K562 (cell line): ENCODE measurements around the gene C1QA. TPM values are rescaled to one million over a fixed set of nuclear protein-coding genes. Genes with fewer than 3 reads are reported as not detected.
A peak's percentile ranks its signal among the peaks of the same experiment; 100 is the strongest.

Source experiments
- ATAC-seq: fragments of 200-7000 bp; cut with Tn5 transposase; 3 replicates; pipeline ENCODE4 v1.9.1; 2020; ENCODE audit warnings: moderate library complexity
- BruUV-seq: library from RNA; stranded (reverse); fragments of 400-500 nt; replicated peaks from 2 replicates; lab custom pipeline; 2021; lab: Mats Ljungman, UMichigan
- CTCF ChIA-PET: fragments of 300-600 bp; formaldehyde crosslinking; extraction: SDS; loops from one replicate; lab custom pipeline; 2021; ENCODE audit warnings: low intra/inter-chr PET ratio; lab: Yijun Ruan, JAX
- POLR2A ChIA-PET: fragments of 300-600, 350-650 bp; sonication (Branson Sonifier 250); formaldehyde crosslinking; extraction: SDS; loops from one replicate; lab custom pipeline; 2021; ENCODE audit warnings: antibody characterized with exemption, inconsistent platforms; lab: Yijun Ruan, JAX
- DNase-seq, 4 experiments: peaks; one replicate each; pipeline versions ENCODE4 v3.0.0 to v3.0.0-alpha.2; 2011 to 2018; ENCODE audit warnings: low spot score in 3 of 4, mixed read lengths in 3 of 4; ENCODE audit errors: extremely low read depth in 1 of 4
- FAIRE-seq: peaks from 2 replicates; lab custom pipeline; 2011; peaks lifted over from hg19 to GRCh38; lab: Jason Lieb, UNC
- H2AFZ ChIP-seq: 2 replicates; pipeline ENCODE4 v1.6.0; 2011; ENCODE audit warnings: low read depth, low read length, control low read depth, inconsistent platforms
- H3K27ac ChIP-seq: fragments of 200-600 bp; 3 replicates; pipeline ENCODE4 v1.8.0; 2011; ENCODE audit warnings: low read depth, mild to moderate bottlenecking, control low read depth, inconsistent platforms, low read length, moderate library complexity, mixed read lengths; ENCODE audit errors: extremely low read depth
- H3K27me3 ChIP-seq, 2 experiments: fragments of 300-600 bp in 1 of 2; 2 replicates in 1 of 2; 3 replicates in 1 of 2; pipeline versions ENCODE4 v1.6.0 to v1.8.0; 2011; ENCODE audit warnings: inconsistent platforms in 2 of 2, low read length in 2 of 2, mild to moderate bottlenecking in 1 of 2, mixed read lengths in 1 of 2, moderate library complexity in 1 of 2; ENCODE audit not compliant: control insufficient read depth in 2 of 2, insufficient read depth in 2 of 2
- H3K36me3 ChIP-seq: fragments of 300-600 bp; 3 replicates; pipeline ENCODE4 v1.8.0; 2011; ENCODE audit warnings: mild to moderate bottlenecking, low read length, inconsistent platforms; ENCODE audit not compliant: control insufficient read depth, insufficient read depth
- H3K4me1 ChIP-seq, 2 experiments: fragments of 200-600 bp in 1 of 2; replicated peaks in 1 of 2; 2 replicates in 1 of 2; 3 replicates in 1 of 2; pipeline versions ENCODE4 v1.5.1 to v1.8.0; 2011; ENCODE audit warnings: inconsistent platforms in 2 of 2, low read length in 2 of 2, mild to moderate bottlenecking in 1 of 2, mixed read lengths in 1 of 2, moderate library complexity in 1 of 2; ENCODE audit not compliant: control insufficient read depth in 2 of 2, insufficient read depth in 2 of 2
- H3K4me2 ChIP-seq: 2 replicates; pipeline ENCODE4 v1.6.1; 2011; ENCODE audit warnings: low read length, control low read depth, inconsistent platforms, mixed read lengths; ENCODE audit not compliant: insufficient read depth
- H3K4me3 ChIP-seq: fragments of 200-600 bp; sonication (generic), shearing (Covaris generic); 2 replicates; pipeline ENCODE4 v1.5.1; 2016; ENCODE audit warnings: control low read depth, inconsistent platforms
- H3K79me2 ChIP-seq: fragments of 200-600 bp; 3 replicates; pipeline ENCODE4 v1.8.0; 2011; ENCODE audit warnings: low read length, inconsistent platforms; ENCODE audit not compliant: control insufficient read depth, insufficient read depth
- H3K9ac ChIP-seq, 2 experiments: 2 replicates each; pipeline versions ENCODE4 v1.6.0 to v1.6.1; 2011; ENCODE audit warnings: low read depth in 2 of 2, low read length in 2 of 2, control low read depth in 1 of 2, inconsistent platforms in 1 of 2, mild to moderate bottlenecking in 1 of 2, mixed read lengths in 1 of 2; ENCODE audit not compliant: insufficient read depth in 1 of 2
- H3K9me1 ChIP-seq: one replicate; pipeline ENCODE4 v1.6.0; 2011; ENCODE audit warnings: inconsistent platforms, mild to moderate bottlenecking, low read length, moderate library complexity; ENCODE audit not compliant: control insufficient read depth, insufficient read depth
- H3K9me3 ChIP-seq: replicated peaks from 2 replicates; pipeline ENCODE4 v1.5.1; 2011; ENCODE audit warnings: low read depth, low read length, inconsistent platforms; ENCODE audit not compliant: control insufficient read depth, insufficient read depth
- H4K20me1 ChIP-seq: replicated peaks from 2 replicates; pipeline ENCODE4 v1.6.1; 2011; ENCODE audit warnings: low read length, inconsistent platforms, mixed read lengths; ENCODE audit not compliant: control insufficient read depth, insufficient read depth
- BCOR ChIP-seq: fragments of 450-650 bp; IDR thresholded peaks from 2 replicates; pipeline ENCODE4 v1.6.1; 2016
- FOS ChIP-seq: IDR thresholded peaks from 3 replicates; pipeline ENCODE4 v1.6.1; 2011; ENCODE audit not compliant: insufficient read length; ENCODE audit errors: extremely low read depth
- GABPB1 ChIP-seq: sonication (generic); formaldehyde crosslinking; IDR thresholded peaks from 2 replicates; pipeline ENCODE4 v1.8.0; 2022; ENCODE audit warnings: mild to moderate bottlenecking, missing genetic modification reagents
- HDAC6 ChIP-seq: IDR thresholded peaks from 2 replicates; pipeline ENCODE4 v1.6.1; 2012; ENCODE audit warnings: low read depth, mild to moderate bottlenecking, control low read depth, inconsistent platforms, low read length, moderate library complexity
- ILK ChIP-seq: fragments of 450-650 bp; IDR thresholded peaks from 2 replicates; pipeline ENCODE4 v1.6.1; 2016; ENCODE audit warnings: missing genetic modification characterization, low read depth, mild to moderate bottlenecking, missing compliant biosample characterization, moderate library complexity, borderline replicate concordance
- KLF16 ChIP-seq: IDR thresholded peaks from 2 replicates; pipeline ENCODE4 v1.6.1; 2016; ENCODE audit warnings: antibody characterized with exemption
- NFATC3 ChIP-seq: fragments of 450-650 bp; IDR thresholded peaks from 2 replicates; pipeline ENCODE4 v1.6.1; 2017; ENCODE audit warnings: mild to moderate bottlenecking
- NFE2L1 ChIP-seq: fragments of 450-650 bp; IDR thresholded peaks from 2 replicates; pipeline ENCODE4 v1.6.1; 2016; ENCODE audit warnings: missing genetic modification characterization, low read depth, mild to moderate bottlenecking, missing compliant biosample characterization, moderate library complexity, borderline replicate concordance
- ZFP36 ChIP-seq: fragments of 150-350 bp; IDR thresholded peaks from 2 replicates; pipeline ENCODE4 v1.6.1; 2018; ENCODE audit warnings: low read length, low read depth; ENCODE audit not compliant: partially characterized antibody
- ZMIZ1 ChIP-seq, 2 experiments: fragments of 150-350 bp in 1 of 2; IDR thresholded peaks; 2 replicates each; pipeline ENCODE4 v1.6.1; 2012 to 2016; ENCODE audit warnings: low read depth in 2 of 2, low read length in 2 of 2, mild to moderate bottlenecking in 1 of 2, moderate library complexity in 1 of 2
- ZNF561 ChIP-seq: fragments of 450-650 bp; formaldehyde crosslinking; conservative IDR thresholded peaks from 2 replicates; pipeline ENCODE4 v1.4.0; 2020; ENCODE audit warnings: mild to moderate bottlenecking, moderate library complexity
- WGBS: fragments of 100-300 bp; shearing (Covaris generic); methylation state at CpG from one replicate; pipeline ENCODE4 v1.1.6; 2016; ENCODE audit warnings: low coverage, mixed read lengths; ENCODE audit not compliant: insufficient coverage; ENCODE audit errors: missing lambda C conversion rate; 5-methylcytosine and 5-hydroxymethylcytosine counted together
- in situ Hi-C: fragments of 300-500 bp; cut with MboI; formaldehyde crosslinking; loops from 4 replicates; pipeline ENCODE4 v1.15.0; 2018; ENCODE audit warnings: inconsistent platforms, mixed read lengths
- intact Hi-C: fragments of 100-400 bp; cut with micrococcal nuclease; formaldehyde crosslinking; loops from 2 replicates; pipeline ENCODE4 v1.14.2; 2022
- polyA plus RNA-seq, 8 experiments: library from polyadenylated mRNA; depleted of rRNA in 4 of 8; stranded (reverse) in 5 of 8; unstranded in 3 of 8; fragments of >200 nt; fragmentation: Nextera tagmentation in 2 of 8; fragmentation: Illumina TruSeq in 1 of 8; extraction: Ambion mirVana in 2 of 8; extraction: Trizol in 1 of 8; gene quantifications; 2 replicates each; pipeline versions ENCODE4 v1.2.1 to v1.2.3, GENCODE V29; 2011 to 2014; ENCODE audit warnings: inconsistent platforms in 1 of 8, missing spikeins in 1 of 8
- total RNA-seq, 7 experiments: library from RNA; depleted of rRNA in 6 of 7; stranded (reverse); fragments of >200 nt in 6 of 7; fragmentation: Illumina TruSeq in 2 of 7; extraction: Trizol in 2 of 7; gene quantifications; 2 replicates each; pipeline versions ENCODE4 v1.2.1 to v1.2.3, GENCODE V29; 2011 to 2021; ENCODE audit warnings: low replicate concordance in 1 of 7

C1QA gene
- total and polyA plus RNA-seq, 9 of the 15 experiments (the other 6 are each of a cell fraction or from before 2014, with no cell fraction given): 0.71 TPM; not detected in 8

- Histone ChIP-seq H3K4me2 (no peak overlapping the region), H3K9ac (no peak overlapping the region), H3K9me3 (no peaks in the 10 kb centered on the region), H3K79me2 (no peaks in the 10 kb centered on the region), H3K27me3 (peaks cover 9 to 49% of the 10 kb centered on the region in 2 experiments; a peak in 4 of 5 replicates), H3K4me3 (no peak overlapping the region), H3K9me1 (no peaks in the 10 kb centered on the region), H2AFZ (no peak overlapping the region), H3K4me1 (peaks cover 0 to 5% of the 10 kb centered on the region in 2 experiments; a peak in 2 of 5 replicates), H4K20me1 (peaks cover 27% of the 10 kb centered on the region), H3K27ac (no peak overlapping the region), H3K36me3 (no peaks in the 10 kb centered on the region)
- 2% methylated on average over 7 of the region's 7 CpGs for whole genome bisulfite sequencing
- TF ChIP-seq ILK (no peak), ZFP36 (peak; percentile 69), ZNF561 (CRISPR knock-in tag) (no peak)
- in situ Hi-C loops (loop anchor here (5.0 kb wide), 2 partner anchors 229 to 514 kb away; no protein-coding TSS in a partner anchor), intact Hi-C loops (no loop called here)
- ChIA-PET POLR2A (interaction anchor here (1.3 kb wide), 1 partner anchor 12 kb away, joined by 3 read pairs; no protein-coding TSS in a partner anchor), CTCF (no interaction called here)
- DNase-seq (no peak), ATAC-seq (no peak), FAIRE-seq (no peak)
- BruUV-seq: no TSS peak
Measured at GRCh38 chr1:22645931-22646330, 9.5 kb downstream of the C1QA start.

GRCh38 chr1:22646384-22646783 is 10.0 kb downstream of the C1QA start:
- ChIA-PET POLR2A (interaction anchor here (1.3 kb wide), 1 partner anchor 12 kb away, joined by 3 read pairs; no protein-coding TSS in a partner anchor), CTCF (no interaction called here)
- Histone ChIP-seq H3K79me2 (no peaks in the 10 kb centered on the region), H2AFZ (no peak overlapping the region), H3K4me2 (no peak overlapping the region), H3K27me3 (peaks cover 12 to 49% of the 10 kb centered on the region in 2 experiments), H3K9me3 (no peaks in the 10 kb centered on the region), H3K9me1 (no peaks in the 10 kb centered on the region), H3K4me3 (no peak overlapping the region), H3K9ac (no peak overlapping the region), H3K4me1 (peaks cover 0 to 5% of the 10 kb centered on the region in 2 experiments; a peak in 2 of 5 replicates), H3K36me3 (no peaks in the 10 kb centered on the region), H4K20me1 (peaks cover 23% of the 10 kb centered on the region), H3K27ac (no peak overlapping the region)
- ATAC-seq: no peak
- no peak for FAIRE-seq
- BruUV-seq: no TSS peak
- in situ Hi-C loops: loop anchor here (5.0 kb wide), 2 partner anchors 229 to 514 kb away; no protein-coding TSS in a partner anchor
- WGBS: 26% methylated on average over 1 of the region's 1 CpG
- DNase-seq: no peak
- intact Hi-C loops: no loop called here
- TF ChIP-seq ZMIZ1 (IDR thresholded peaks at IDR 0.05; ENCODE audit: low read depth in 2 of 2, low read length in 2 of 2) (no peak), NFE2L1 (no peak), HDAC6 (no peak), NFATC3 (no peak), FOS (no peak), BCOR (no peak), KLF16 (no peak), GABPB1 (CRISPR knock-in tag) (no peak)
